ENCODE measurements around the gene PHACTR1.

DNA sequence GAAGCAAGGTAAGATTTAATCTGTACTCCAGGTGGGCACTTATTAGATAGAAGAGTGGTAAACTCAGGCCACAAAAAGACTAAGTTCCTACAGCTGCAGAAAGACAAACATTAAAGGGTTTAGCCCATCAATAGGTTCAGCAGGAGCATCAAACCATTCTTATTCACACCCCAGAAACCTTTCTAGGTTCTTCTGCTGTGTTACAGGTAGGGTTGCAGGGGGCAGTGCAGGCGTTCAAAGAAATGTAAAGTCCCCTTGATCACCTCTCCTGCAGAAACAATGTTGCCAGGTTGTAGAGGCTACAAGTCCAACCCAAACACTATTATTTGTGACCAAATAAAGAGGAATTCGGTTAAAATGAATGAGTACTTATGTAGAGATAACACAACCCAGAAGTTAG lies 31.8 kb downstream of the PHACTR1 start:
- TF ChIP-seq, protein P1, sequence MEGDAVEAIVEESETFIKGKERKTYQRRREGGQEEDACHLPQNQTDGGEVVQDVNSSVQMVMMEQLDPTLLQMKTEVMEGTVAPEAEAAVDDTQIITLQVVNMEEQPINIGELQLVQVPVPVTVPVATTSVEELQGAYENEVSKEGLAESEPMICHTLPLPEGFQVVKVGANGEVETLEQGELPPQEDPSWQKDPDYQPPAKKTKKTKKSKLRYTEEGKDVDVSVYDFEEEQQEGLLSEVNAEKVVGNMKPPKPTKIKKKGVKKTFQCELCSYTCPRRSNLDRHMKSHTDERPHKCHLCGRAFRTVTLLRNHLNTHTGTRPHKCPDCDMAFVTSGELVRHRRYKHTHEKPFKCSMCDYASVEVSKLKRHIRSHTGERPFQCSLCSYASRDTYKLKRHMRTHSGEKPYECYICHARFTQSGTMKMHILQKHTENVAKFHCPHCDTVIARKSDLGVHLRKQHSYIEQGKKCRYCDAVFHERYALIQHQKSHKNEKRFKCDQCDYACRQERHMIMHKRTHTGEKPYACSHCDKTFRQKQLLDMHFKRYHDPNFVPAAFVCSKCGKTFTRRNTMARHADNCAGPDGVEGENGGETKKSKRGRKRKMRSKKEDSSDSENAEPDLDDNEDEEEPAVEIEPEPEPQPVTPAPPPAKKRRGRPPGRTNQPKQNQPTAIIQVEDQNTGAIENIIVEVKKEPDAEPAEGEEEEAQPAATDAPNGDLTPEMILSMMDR (conservative IDR thresholded peaks at IDR 0.05 in 1 of 2, IDR thresholded peaks at IDR 0.05 in 1 of 2; ENCODE audit: low read depth in 1 of 2, low read length in 2 of 2), result no peak
- TF ChIP-seq EZH2 (IDR thresholded peaks at IDR 0.05; ENCODE audit: low read length, missing control alignments), result no peak

Measured in fibroblast of lung (primary cell).